Fibroblast of skin of left biceps (primary cell): ENCODE measurements around the gene IL22RA2.

Source experiments
- DNase-seq, 2 experiments: peaks; one replicate each; pipeline ENCODE4 v3.0.0-alpha.2; 2013; ENCODE audit warnings: low read depth in 2 of 2

IL22RA2 gene

DNA sequence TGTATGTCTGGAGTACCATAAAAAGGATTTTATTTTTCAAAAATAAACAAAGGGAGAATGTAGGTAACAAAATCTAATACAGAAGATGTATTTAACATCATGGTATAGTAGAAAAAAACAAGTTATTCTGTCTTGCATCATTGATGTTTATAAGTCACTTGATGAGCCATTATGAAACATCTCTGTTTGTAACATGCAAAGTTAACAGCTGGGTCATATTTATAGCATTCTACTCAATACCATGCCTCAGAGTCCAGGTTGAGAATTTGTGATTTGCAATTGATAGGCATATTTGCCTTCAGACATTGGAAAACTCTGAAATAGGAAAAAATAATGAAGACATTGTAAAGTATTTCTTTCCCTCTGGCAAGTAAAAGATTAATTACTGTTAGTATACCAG is 76.4 kb downstream of the IL22RA2 start:
- no peak for DNase-seq

DNA sequence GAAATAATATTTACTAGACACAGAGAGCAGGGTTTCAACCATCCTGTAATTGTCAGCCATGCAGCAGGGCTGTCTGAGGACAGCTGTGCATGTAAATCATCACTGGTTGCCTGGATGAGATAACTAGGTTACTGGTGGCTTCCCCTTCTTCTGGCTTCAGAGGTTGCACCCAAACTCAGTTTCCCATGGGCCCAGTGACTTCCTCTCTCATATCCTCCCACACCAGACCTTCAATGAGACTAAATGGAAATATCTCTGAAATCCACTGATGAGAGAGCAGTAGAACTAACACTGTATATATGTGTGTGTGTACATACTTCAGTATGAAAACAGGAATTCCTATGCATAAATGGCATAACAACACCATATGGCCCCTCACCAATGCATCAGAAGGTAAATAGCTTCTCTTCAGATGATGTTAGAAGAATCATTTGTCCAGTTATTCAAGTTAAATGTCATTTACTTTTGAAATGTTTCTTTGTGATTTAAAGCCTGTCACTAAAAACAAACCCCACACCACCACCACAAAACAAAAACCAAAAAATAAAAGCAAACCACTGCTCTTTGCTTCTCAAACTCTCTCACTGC is 77.7 kb downstream of the IL22RA2 start:
- DNase-seq: no peak

DNA sequence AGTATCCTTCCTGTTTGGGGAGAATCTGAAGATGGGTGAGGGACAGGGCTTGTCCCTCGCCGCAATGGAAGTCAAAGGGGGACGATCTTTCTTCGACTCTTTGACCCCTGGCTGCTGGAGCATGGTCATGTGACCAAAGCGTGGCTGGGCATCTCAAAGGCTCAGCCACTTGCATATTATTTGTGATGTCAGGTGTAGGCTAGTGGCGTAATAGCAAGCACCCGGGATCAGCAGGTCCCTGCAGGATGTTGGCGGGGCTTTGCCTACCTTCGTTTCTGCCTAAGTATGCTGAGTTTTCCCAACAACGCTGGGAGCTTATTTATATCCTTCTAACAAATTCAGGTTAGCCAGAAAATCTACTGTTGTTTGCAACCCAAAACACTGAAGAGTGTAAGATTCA is 78.4 kb downstream of the IL22RA2 start:
- DNase-seq: no peak

DNA sequence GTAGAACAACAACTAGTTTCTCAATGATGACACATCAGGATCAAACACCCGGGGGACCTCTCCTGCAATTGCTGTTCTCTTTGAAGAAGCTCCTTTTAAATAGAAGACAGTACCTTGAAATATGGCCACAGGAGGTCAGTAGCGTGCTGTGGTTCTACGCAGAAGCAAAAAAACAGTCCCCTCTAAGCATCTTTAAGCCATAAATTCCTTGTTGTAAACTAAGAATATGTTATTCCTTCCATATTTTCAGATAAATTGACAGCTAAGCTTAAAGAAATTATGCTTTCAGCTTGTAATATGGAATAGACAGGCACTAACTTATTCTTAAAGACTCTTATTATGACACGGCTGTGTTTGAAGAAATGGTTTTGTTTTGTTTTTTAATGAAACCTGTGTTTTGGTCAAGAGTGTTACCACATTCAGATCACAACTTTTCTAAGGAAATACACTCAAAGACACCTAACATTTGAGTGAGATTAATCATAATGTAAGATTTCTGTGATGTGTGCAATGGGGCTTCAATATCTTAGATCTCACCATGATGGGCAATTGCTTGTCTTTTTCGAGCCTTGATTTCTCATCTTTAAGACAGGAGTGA is 78.9 kb downstream of the IL22RA2 start:
- peak; percentile 21 to 33 for DNase-seq
